NK-92 (cell line): Measurements from ENCODE around the gene CNNM2.
"Not testable (repeated sequence)": the region's sequence is repeated elsewhere in the genome, so short reads cannot be mapped to it uniquely, and the experiment has no call there.

ENCODE experiments used
- DNase-seq: peaks from one replicate; lab custom pipeline; 2025; ENCODE audit not compliant: unreplicated experiment; lab: John Stamatoyannopoulos, UW

The CNNM2 gene

DNA sequence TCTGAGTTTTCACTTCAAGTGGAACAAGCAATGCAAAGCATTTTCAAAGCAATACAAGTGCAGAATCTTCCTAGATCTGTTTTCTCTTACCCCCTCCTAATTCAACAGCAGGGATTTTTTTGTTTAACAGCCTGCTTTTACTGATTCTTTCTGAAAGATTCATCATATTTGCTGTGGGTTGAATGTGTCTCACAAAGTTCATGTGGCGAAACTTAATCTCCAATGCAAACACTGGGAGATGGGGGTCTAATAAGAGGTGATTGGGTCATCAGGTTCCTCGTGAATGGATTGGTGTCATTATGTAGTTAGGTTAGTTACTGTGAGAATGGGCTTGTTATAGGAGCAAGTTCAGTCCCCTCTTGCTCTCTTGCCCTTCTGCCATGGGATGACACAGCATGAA, 107.6 kb downstream of the CNNM2 start:
- no peak for DNase-seq

DNA sequence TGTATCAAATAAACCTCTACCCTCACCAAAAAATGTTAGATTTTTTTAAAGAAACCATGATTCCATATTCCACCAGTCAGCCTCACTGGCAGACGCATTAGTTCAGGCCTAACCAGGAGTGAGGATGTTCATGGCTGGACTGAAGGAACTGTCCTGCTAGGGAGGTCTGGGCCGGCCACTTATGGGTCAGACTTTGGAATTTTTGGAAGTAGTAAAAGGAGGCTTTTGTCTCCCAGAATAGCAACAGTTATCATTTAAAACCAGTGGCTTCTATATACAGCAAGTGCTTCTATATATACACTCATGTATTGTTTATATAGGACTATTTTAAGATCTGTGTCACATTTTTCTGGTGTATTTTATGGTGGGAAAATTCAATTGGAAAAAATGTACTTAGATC, 120.5 kb downstream of the CNNM2 start:
- DNase-seq: no peak

DNA sequence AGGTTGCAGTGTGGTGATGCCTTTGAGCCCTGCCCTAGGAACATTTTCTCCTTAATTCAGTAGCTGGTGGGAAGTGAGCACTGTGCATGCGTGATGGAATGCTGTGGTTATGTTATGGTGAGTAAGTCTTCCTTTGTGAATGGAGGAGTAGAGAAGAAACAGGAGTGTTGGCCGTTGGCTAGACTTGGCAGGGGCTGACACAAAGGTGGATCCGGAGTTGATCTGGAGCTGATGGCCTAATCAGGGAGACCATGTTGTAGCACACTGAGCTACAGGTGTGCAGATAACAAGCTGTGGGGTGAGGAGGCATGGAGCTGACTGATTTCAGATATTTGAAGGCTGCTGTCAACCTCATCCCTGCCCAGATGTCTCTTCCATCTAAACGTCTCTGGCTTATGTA, 122.3 kb downstream of the CNNM2 start:
- DNase-seq: no peak

DNA sequence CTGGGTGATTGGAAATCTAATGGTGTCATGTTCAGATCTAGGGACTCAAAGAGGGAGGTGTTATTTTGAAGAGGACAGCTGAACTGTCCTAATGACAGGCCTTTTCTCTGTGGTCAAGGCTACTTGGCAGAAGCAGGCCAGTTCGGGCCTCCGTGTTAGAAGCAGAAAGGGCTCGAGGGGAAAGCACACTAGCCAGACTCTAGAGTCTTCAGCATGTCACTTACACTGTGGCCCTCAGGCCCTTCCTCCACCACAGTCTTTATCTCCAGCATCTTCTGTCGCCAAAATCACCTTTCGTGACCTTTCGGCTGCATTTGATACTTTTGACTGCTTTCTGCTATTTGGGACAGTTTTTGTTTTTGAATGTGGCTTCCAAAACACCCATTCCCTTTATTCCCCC, 123.3 kb downstream of the CNNM2 start:
- DNase-seq: no peak

DNA sequence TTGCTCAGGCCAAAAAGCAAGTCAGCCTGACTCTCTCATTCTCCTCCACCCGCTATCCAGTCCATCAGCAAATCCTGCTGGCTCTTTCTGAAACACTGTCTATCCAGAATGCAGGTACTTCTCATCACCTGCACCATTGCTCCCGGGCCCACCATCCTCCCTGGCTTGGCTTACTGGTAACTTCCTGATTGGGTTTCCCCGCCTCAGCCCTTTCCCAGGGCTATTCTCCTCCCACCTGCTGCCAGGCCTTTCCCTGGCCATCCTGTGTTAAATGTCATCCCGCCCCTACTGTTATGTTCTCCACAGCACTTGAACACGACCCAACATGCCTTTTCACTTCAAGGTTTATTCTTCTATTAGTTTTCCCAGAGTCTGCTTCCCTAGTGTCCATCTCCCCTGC, 124.0 kb downstream of the CNNM2 start:
- no peak for DNase-seq

DNA sequence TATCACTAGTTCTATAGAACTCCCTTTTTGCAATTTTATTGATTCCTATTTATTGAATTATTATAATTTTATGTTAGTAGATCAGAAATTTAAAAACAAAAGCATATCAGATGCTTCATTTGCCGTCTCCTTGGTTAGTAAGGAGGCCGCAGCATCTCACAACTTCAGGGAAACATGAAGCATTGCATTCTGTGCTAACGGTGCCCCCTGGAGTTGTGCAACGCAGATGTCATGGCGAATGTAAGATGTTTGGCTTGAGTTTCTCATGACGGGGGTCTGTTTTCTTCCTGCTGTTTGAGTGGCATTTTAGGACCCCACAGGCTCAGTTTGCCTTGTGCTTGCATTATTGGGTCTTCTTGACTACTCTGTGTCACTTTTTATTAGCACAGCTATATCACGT, 124.8 kb downstream of the CNNM2 start:
- no peak for DNase-seq

DNA sequence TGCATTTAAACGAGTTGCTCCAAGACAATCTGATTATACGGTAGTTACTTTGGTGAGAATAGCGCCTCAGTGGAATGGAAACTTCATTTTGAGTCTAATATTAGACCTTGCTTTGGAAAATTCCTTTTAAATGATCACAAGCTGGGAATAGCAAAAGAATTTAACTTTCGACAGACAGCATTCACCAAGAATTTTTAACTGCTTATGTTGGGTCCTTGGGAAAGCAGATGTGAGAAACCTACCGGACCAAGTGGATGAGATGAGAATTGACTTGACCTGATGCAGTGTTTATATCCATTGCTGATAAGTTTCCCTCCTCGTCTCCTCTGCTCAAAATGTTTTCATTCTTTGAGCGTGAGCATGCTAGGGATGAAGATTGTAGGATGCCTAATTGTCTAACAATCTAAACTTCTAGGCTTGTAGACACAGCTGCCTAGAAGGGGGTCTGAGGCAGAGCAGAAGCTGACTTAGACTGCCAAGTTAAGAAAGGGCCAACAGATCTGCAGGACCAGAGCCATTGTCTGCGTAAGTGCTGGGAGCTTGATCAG, 126.9 kb downstream of the CNNM2 start:
- no peak for DNase-seq

DNA sequence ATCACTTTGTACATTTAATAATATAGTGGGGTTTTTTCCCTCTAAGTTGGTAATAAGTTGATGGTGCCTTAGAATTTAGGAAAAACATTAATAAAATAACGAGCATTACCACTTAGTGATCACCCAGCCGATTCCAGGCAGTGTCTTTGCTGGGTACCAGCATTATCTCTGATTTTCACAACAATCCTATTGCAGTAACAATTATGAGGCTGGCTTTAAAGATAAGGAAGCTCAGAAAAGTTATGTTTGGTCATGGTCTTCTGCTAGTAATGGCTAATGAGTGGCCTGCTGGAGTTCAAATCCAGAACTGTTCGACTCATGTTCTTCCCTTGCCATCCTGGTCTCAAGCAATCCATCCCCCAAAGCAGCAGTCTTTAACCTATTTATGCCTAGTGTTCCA, 127.9 kb downstream of the CNNM2 start:
- DNase-seq: no peak

DNA sequence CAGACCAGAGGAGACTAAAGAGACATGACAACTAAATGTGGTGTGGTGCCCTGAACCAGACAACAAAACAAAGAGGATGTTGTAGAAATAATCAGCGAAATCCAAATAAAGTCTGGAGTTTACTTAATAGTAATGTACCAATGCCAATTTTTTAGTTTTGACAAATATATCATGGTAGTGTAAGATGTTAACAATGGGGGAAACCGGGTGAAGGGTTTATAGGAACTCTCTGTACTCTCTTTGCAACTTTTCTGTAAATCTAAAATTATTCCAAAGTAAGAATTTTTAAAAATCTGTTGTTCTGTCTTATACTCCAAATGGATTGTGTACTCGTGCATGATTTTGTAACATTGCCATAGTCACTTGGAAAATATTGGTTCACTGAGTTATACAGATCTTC, 129.3 kb downstream of the CNNM2 start:
- DNase-seq: no peak

DNA sequence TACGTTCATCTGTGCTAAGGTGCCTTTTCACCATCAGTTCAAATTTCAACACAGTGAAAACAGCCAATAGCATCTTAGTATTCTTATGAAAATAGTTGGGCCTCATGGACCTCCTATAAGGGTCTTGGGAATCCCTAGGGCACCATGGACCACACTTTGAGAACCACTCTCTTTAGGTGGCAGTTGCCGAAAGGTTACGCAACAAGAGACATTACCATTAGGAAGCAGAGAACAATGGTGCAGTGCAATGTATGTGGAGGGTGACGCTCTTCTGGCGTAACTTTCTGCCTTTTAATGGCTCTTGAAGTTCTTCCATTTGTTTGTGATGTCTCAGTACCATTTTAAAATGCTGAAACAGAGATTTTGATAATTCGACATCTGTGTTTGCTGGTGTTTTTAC, 131.1 kb downstream of the CNNM2 start:
- no peak for DNase-seq

DNA sequence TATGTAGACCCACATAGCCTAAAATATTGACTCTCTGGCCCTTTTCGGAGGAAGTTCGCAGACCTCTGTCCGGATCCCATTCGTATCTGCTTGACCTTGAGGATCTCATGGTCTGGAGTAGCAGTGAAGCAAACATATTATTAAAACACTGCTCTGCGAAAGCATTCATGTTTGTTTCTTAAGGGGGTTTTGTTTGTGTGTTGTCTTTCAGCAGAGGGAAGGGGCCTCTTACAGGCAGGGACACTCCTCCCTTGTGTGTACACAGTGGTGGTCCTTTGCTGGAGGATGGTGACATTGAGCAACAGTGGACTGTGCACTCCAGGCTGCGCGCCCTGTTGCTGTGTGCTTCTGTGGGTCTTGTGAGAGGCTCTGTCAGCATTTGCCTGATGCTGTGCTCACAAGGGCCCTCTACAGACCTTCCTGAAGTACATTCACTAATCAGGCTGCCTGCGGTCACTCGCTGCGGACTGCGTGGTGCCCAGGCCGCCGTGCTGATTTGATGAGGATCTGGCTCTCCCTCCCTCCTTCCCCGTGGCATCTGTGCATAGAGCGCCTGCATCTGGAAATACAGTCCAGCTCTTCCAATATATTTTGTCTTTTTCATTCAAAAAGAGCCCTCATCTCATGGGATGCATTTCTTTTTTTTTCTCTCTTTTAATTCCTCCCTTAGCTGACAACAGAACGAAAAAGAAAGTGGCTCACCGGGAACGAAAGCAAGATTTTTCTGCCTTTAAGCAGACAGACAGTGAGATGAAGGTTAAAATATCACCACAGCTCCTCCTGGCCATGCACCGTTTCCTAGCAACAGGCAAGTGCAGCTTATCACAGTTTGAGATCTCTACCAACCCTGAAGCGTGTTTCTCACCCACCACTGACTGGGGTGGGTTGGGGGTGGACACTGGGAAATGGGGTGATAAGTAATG, 135.8 kb downstream of the CNNM2 start:
- DNase-seq: peak; percentile 16

DNA sequence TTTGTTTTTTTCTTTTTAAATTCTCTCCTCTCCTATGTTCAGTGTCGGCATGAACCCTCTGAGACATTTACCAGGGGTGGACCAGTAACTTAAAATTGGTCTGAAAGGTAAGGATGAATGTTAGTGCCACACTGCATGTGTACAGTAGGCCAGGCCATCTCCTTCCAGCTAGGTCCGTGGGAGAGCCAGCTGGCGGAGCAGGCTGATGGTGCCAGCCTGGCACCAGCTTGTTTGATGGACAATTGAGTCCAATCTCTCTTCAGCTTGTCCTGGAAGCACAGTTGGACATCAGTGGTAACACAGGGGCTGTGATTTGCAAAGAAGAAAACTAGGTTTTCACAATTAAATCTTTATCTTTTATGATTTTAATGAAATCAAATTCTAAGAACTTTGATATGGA, 136.5 kb downstream of the CNNM2 start:
- no peak for DNase-seq

DNA sequence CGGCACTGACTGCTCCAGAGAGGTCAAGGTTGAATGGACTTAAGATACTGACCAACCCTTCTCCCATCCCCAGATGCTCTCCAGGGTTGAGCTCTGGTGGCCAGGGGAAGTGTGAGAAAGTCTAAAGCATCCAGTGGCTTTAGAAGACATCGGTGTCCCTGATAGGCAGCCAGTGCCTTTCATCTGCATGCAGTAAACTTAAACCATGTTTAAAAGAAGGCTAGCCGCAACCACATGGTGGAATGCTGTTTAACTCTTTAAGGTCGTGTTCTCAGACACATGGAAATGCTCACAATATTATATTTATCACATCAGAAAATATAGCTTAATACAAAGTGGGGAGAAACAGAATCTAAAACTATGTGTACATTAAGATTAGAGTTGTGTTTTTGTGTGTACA, 137.0 kb downstream of the CNNM2 start:
- DNase-seq: no peak

DNA sequence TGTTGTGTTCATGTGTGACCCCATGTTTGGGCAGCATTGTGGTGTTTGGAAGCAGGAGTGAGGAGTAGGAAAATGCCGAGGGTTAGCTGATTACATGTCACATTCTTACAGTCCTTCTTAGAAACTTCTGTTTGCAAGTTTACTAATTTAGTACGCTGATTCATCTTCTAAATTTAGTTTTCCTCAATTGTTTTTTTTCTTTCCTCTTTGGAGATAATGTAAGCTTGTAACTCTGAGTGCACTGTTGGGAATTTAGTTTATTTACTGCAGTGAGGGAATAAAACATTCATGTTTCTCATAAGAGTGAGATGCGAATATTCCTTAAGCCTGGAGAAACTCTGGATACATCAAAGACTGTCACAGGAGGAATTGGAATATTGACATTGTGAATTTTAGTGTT, 139.9 kb downstream of the CNNM2 start:
- no peak for DNase-seq

DNA sequence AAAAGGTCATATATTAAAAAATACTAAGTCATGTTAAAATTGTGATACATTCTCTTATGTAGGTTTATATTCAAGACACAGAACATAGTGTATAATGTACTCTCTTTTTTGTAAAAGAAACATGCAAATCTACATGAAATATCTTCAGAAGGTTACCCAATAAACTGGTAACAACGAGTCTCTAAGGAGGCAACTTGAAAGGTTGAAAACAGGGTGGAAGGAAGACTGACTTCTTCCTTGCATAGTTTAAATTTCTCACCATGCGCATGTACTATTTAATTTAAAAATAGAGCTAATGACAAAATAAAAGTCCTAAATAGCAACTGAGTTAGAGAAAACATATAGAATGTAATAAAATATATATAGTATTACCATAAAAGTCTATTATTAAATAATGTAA, 142.5 kb downstream of the CNNM2 start:
- DNase-seq: no peak

DNA sequence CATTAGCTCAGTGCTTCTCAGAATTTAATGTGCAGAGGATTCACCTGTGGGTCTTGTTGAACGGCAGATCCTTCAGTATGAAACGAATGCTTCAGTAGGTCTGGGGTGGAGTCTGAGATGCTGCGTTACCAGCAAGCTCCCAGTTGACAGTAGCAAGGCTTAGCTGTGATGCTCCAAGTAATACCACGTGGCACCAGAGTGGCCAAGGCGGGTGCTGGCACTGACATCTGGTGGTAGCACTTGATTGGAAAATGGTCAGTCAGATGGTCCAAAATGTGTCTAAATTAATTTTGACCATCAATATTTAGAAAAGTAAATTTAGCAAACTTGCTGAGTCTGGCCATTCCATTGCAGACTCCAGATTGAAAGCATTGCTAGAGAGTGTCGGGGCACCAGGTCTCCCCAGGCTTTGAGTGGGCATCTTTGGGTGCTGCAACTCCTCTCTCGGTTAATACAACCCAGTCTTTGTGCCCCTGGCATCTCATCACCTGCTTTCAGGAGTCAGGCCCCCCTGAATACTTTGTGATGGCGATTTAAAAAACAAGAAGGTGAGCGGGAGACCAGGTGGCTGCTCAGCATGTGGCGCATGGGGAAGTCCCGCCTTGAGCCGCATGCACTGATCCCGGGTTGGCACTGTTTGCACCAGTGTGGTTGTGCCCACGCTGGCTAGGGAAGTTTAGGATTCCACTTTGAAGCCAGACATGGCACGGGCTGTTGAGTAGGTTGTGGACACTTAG, 144.9 kb downstream of the CNNM2 start:
- DNase-seq: no peak

DNA sequence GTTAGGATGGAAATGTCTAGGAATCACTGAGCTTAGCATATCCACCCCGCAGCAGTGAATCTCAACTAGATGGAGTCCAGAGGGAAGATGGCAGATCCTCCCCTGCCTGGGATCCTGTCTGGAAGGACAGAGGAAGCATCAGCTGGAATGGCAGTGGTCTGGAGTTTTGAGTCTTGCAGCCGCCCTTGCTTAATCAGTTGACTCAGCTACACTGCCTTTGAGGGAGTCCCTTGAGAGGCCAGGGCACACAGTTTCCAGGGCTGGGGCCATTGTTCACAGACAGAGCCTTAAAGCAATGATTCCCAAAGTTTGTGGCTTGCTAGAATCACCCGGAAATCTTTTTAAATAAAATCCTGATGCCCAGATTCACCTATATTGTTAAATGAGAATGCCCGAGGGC, 146.9 kb downstream of the CNNM2 start:
- DNase-seq: no peak

DNA sequence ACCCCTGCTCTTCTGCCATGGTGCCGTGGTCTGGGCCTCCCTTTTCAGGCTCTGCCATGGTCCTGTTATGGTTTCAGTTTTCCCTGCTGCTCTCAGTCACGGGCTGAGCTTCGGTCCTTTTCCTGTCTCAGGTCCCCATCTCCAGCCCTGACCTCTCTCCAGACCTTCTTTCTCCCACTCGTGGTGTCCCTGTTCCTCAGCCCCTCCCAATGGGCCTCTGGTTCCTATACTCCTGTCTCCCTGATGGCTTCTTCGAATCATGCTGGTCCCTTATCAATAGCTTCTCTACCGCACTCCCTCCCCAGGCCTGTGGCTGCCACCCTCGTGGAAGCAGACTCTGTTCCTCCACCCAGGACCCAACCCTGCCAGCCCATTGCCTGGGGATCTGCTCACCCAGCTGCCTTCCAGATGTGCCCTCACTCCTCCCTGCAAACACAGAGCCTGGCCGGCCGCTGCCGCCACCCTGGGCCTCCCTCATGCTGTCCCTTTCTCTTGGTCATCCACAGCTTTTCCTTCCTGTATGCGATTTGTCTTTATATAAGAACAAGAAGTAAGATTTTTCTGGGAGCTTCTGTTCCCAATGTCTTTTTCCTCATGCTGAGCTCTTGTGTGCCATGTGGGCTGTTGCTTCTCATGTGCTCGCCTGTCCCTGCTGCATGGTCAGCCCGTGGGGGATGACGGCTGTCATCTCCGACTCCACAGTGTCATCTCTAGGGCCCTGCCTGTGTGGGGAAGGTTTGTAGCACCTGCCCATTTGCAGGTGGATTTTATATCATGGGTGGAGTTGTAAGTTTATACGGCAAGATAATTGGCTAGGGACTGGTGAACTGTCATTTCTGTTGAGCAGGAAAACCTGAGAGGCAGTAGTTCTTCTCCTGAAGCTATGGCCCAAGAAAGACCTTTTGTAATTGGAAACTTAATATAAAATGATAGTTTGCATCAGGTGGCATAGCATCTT, 148.3 kb downstream of the CNNM2 start:
- DNase-seq: no peak

DNA sequence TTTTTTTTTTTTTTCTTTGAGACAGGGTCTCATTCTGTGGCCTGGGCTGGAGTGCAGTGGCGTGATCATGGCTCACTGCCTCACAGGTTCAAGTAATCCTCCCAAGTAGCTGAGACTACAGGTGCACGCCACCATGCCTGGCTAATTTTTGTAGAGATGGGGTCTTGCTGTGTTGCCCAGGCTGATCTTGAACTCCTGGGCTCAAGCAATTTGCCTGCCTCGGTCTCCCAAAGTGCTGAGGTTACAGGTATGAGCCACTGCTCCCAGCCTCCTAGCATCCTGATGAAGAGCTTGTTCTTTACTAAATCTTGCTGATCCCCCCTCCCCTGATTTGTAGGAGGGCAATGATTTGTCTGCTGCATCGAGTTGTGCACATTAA, 149.0 kb downstream of the CNNM2 start:
- not testable (repeated sequence) for DNase-seq

DNA sequence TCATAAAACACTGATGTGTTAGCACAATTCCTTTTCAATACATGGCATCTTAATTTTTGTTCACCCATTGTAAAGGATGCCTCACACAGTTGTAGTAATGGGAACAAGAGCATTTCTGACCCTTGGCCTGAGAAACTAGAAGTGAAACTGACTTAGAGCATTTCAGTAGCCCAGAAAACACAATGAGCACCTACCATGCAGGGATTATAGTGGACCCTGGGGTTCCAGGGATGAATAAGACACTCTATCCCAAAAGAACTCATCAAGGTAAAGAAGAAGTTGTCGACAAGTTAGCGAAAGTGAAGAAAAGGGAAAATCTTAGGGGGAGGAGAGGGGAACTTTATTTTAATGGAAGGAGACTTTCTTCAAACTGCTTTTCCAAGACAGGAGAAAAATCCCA, 149.4 kb downstream of the CNNM2 start:
- no peak for DNase-seq

DNA sequence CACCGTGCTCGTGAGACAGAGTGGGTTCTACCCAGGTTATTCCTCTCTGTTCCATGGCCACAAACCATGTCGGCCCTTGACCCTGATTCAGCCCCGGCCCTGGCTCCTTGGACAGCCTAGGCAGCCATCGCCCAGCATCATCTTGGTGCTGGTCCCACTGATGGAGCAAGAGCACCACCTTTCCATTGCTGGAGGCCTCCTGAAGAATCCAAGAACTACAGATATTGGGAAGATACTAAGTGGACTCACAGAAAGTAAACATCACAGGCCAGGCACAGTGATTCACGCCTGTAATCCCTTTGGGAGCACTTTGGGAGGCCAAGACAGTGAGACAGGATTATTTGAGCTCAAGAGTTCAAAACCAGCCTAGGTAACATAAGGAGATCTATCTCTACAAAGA, 149.9 kb downstream of the CNNM2 start:
- no peak for DNase-seq
